ENCODE measurements around the gene PIGP.
"Not testable (repeated sequence)": the region's sequence is repeated elsewhere in the genome, so short reads cannot be mapped to it uniquely, and the experiment has no call there.

Gene PIGP

DNA sequence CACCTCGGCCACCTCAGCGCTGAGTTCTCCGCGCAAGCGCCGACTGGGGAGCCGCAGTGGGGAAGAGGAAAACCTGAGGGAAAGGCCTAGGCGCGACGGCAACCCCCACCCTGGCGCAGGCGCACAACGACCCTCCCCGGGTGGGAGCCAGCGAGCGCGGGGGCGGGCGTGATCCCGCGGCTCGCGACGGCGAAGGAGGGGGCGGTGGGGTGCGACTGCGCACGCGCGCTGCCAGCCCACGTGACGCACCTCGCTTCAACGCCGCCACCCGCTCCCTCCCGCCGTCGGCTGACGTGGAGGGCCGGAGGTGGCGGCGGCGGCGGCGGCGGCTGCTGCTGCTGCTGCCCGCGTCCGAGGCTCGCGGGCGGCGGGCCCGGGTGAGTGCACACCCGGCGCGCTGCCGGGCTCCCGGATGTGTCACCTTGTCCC, at the start of gene PIGP, which contains the start of gene TTC3:
Gene PIGP, minus strand, starts transcription at position 84 of the 429 bp plus-strand sequence. CDS start 556 bp downstream, outside the sequence.
Gene TTC3, plus strand, starts transcription at position 267 of the 429 bp plus-strand sequence. CDS start 14,004 bp downstream, outside the sequence.
- peak; percentile 96 for DNase-seq (ENCODE audit: low spot score)

DNA sequence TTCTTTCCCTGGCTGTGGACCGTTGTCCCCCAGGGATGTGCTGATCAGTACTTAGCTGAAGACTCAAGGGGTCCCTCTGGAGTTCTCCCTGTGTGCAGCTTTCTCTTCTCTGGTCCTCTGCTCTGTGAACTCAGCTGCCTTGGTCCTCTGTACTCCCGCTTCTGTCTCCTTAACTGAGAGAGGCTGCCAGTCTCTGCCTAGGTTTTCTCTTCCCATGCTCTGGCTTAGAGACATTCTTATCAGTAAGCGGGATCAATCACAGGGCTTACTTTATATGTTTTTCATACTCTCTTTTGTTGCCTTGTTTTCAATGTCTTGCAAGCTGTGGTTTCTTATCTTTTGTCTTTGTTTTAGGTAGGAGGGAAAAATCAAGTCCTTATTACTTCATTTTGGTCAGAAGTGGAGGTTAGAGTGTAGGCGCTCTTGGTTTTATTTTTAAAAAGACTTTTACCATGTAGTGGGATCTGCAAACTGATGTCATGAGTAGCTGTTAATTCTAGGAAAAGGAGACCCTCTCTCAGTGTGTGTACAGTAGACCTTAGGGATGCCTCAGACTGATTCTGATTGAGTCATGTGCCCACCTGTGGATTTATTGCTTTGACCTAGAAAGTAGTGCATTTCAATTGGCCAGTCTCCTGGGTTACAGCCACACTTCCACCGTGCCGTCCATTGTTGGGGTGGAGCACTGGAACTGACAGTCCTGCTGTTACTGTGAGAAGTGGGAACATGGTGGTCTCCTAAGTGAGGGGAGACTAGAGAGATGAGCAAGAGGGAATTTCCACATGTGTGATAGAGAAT, 46.7 kb upstream of the PIGP start:
- DNase-seq (ENCODE audit: low spot score), result no peak

GRCh38 chr21:37118187-37118826, 45.4 kb upstream of the PIGP start:
- DNase-seq (ENCODE audit: low spot score), result no peak

DNA sequence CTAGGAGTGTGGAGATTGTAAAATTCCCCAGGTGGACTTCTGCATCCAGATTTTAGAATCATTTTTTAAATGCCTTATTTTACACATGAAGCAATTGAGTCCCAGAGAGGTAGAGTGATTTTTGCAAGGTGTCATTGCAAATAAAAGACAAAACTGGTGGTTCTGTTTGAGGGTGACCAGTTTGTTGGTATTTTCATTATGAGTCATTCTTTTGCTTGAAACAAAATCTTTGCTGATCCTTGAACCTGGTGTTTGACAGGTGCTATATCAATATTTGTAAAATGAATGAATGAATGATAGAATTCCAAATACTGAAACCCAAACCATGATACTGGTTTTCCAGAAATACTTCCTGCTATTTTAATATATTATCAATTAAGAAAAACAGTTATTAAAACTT, 44.3 kb upstream of the PIGP start:
- no peak for DNase-seq (ENCODE audit: low spot score)

DNA sequence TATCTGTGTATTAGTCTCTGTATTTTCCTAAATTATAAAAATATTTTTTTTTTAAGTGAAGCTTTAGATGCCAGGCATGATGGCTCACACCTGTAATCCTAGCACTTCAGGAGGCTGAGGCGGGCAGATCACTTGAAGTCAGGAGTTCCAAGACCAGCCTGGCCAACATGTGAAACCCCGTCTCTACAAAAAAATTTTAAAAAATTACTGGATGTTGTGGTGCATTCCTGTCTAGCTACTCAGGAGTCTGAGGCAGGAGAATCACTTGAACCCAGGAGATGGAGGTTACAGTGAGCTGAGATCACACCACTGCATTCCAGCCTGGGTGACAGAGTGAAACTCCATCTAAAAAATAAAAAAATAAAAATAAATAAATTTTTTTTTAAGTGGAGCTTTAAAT, 43.6 kb upstream of the PIGP start:
- not testable (repeated sequence) for DNase-seq (ENCODE audit: low spot score)

GRCh38 chr21:37114301-37114700, 41.4 kb upstream of the PIGP start:
- not testable (repeated sequence) for DNase-seq (ENCODE audit: low spot score)

DNA sequence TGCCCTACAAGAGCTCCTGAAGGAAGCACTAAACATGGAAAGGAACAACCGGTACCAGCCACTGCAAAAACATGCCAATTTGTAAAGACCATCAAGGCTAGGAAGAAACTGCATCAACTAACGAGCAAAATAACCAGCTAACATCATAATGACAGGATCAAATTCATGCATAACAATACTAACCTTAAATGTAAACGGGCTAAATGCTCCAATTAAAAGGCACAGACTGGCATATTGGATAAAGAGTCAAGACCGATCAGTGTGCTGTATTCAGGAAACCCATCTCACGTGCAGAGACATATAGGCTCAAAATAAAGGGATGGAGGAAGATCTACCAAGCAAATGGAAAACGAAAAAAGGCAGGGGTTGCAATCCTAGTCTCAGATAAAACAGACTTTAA, 38.2 kb upstream of the PIGP start:
- not testable (repeated sequence) for DNase-seq (ENCODE audit: low spot score)

DNA sequence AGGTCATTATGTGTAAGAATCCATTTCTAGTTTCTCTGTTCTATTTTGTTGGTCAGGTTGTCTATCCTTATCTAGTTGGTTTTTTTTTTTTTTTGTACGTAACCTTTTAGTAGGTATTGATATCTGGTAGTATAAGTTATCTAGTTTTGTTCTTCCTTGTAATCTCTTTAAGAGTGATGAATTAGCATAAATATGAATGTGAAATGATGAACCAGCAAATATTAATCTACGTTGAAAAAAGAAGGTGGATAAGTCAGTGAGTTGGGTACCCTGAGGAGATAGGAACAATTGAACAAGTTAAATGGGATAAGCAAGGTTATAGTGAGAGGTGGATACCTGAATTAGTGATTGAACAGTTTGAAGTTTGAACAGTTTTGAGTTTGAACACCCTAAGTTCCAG, 34.1 kb upstream of the PIGP start:
- no peak for DNase-seq (ENCODE audit: low spot score)

GRCh38 chr21:37102746-37103145, 29.9 kb upstream of the PIGP start:
- not testable (repeated sequence) for DNase-seq (ENCODE audit: low spot score)

- no peak for DNase-seq (ENCODE audit: low spot score)
Measured at GRCh38 chr21:37101384-37101783, 28.5 kb upstream of the PIGP start.

GRCh38 chr21:37100316-37100715, 27.4 kb upstream of the PIGP start:
- no peak for DNase-seq (ENCODE audit: low spot score)

- DNase-seq (ENCODE audit: low spot score), result no peak
Measured at GRCh38 chr21:37098751-37099150, 25.9 kb upstream of the PIGP start.

- no peak for DNase-seq (ENCODE audit: low spot score)
Measured at GRCh38 chr21:37095821-37096220, 22.9 kb upstream of the PIGP start.

GRCh38 chr21:37093977-37094376, 21.1 kb upstream of the PIGP start:
- DNase-seq (ENCODE audit: low spot score), result no peak

- no peak for DNase-seq (ENCODE audit: low spot score)
Measured at GRCh38 chr21:37088186-37088735, 15.4 kb upstream of the PIGP start.

DNA sequence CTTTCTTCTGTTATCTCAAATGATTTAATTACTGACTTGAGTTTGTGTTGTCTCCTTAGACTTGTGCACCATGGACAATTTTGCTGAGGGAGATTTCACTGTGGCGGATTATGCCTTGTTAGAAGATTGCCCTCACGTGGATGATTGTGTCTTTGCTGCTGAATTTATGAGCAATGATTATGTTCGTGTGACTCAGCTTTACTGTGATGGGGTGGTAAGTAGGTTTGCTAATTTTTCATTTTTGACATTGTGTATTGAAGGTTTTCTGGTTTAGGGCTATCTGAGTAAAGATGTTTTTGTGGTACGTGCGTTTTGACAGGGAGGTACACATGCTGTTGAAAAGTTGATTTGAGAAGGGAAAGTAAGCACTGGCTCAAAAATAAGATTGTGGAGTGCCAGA, 14.3 kb upstream of the PIGP start:
- no peak for DNase-seq (ENCODE audit: low spot score)

DNA sequence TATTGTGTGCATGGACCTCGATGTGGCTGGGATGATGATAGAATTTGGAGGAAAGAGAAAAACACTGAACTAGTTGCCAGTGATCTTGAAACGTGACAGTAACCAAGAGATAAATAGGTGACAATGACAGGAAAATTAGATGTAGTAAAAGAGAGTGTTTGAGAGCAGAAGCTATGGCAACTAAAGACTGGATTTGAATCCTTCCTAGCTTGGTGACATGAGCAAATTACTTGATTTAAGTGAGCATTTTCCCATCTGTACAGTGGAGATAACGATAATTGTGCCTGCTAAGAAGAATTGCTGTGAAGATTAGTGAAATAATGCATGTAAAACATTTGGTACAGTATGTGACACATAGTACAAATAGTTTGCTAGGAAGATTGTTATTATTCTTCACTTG, 12.9 kb upstream of the PIGP start:
- DNase-seq (ENCODE audit: low spot score), result no peak

- DNase-seq (ENCODE audit: low spot score), result no peak
Measured at GRCh38 chr21:37082856-37083528, 10.1 kb upstream of the PIGP start.

- DNase-seq (ENCODE audit: low spot score), result no peak
Measured at GRCh38 chr21:37082375-37082774, 9.5 kb upstream of the PIGP start.

- no peak for DNase-seq (ENCODE audit: low spot score)
Measured at GRCh38 chr21:37079211-37079824, 6.4 kb upstream of the PIGP start.

DNA sequence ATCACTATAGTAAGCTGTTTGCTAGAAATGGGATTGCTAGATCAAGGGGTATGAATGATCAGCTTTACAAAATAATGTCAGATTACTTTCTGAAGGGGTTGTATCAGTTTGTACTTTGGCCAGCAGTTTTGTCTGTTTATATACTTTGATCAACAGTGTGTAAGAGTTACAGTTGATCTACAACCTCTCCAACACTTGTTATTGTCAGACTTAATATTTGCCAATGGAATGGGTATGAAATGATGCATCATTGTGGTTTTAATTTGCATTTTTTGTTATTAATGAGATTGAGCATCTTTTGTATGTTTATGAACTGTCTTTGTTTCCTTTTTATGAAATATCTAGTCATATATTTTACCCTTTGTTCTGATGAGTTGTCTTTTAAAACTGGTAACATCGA, 4.5 kb upstream of the PIGP start:
- DNase-seq (ENCODE audit: low spot score), result no peak
